ENCODE results near the gene RAB32.
"Not testable (repeated sequence)": the region's sequence is repeated elsewhere in the genome, so short reads cannot be mapped to it uniquely, and the experiment has no call there.

Gene RAB32

GRCh38 chr6:146543211-146543939 is at the start of gene RAB32:
RAB32 (plus strand) TSS chr6:146543833; CDS start chr6:146543872, 39 bp downstream.
- DNase-seq: peak; percentile 35

DNA sequence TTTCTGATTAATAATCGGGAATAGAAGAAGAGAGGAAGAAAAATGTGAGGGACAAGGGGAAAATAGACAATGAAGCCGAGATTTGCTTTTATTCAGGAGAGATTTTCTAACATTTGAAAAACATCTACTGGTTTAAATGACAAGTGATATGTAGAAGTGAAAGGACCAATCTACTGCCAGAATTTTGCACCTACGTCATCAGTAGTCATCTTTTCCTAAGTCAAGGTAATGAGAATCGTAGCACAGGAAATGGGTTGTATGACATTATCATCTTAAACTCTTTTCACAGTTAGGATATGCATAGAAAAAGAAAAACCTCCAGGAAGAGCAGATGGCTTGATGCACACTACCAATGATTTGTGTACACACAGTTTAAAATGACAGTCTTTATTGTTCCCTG is 45.3 kb upstream of the RAB32 start:
- no peak for DNase-seq

- DNase-seq: no peak
These were observed 40.5 kb upstream of the RAB32 start for GRCh38 chr6:146503096-146503495.

DNA sequence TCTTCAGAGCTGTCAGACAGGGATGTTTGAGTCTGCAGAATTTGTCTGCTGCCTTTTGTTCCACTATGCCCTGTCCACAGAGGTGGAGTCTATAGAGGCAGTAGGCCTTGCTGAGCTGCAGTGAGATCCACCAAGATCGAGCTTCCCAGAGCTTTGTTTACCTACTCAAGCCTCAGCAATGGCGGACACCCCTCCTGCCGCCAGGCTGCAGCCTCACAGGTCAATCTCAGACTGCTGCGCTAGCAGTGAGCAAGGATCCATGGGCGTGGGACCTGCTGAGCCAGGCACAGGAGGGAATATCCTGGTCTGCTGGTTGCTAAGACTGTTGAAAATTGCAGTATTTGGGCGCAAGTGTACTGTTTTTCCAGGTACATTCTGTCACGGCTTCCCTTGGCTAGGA is 28.4 kb upstream of the RAB32 start:
- no peak for DNase-seq

DNA sequence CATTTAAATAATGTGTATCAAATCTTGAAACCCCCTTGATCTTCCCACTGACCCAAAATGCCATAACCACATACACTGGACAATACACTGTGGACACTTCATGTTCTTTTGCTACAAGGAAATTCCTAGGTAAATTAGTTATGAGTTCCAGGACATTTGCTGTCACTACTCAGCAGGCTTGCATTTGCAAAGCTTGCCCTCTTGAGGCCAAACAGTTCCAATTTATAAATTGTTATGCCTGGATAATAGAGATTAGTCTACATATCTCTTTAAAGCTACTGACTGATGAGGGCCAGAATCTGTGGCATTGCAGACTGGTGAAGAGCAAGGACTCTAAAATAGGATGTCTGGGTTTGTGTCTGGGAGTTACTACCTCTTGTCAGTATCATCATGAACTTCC is 17.4 kb upstream of the RAB32 start:
- no peak for DNase-seq

- no peak for DNase-seq
These were observed 10.9 kb upstream of the RAB32 start for GRCh38 chr6:146532702-146533101.

- DNase-seq: no peak
These were observed 787 bp upstream of the RAB32 start for GRCh38 chr6:146542881-146543210.

- peak; percentile 3 for DNase-seq
These were observed 445 bp downstream of the RAB32 start for GRCh38 chr6:146543940-146544615.

GRCh38 chr6:146544616-146545182 is 1.1 kb downstream of the RAB32 start:
- no peak for DNase-seq

GRCh38 chr6:146545581-146545980 is 1.9 kb downstream of the RAB32 start:
- DNase-seq: no peak

DNA sequence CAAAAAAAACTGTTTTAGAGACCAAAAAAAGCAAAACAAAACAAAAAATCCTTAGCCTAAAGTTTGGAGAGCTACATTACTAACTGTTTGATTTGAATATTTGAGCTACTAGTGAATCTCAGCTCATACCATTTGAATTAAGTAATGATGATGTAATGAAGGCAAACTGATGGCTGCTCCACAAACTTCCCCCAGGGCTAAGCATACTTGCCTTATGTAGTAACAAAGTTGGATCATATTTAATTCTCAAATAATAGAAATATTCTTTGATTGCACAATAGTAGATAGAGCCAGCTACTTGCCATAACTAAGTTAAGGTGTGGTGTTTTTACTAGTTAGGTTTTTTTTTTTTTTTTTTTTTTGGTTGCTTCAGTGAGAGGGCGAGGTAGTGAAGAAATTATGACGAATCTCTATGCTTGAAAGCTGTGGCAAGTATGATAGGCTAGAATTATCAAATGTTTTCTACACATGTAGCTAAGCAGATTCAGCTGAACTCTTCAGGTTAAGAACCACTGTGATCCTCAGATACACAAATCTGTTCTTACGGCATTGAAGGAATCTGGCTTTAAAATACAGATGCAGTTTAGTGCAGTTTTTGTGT is 2.9 kb downstream of the RAB32 start:
- no peak for DNase-seq

DNA sequence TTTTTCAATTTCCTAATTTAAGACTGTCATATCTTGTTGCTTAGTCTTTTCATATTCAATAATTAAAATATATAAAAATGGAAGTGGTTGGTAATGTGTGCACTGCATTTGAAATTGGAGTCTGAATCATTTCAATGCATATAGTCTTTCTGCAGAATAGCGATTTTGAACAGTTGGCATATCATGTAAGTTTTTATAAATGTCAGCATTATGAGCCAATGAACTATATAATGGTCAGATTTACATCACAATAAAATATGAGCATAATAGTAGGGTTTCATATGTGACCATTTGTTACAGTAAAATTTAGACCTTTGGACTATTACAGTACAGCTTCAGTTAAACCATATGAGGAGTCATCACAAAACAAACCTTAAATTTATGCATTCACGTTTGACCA is 4.3 kb downstream of the RAB32 start:
- DNase-seq: no peak

DNA sequence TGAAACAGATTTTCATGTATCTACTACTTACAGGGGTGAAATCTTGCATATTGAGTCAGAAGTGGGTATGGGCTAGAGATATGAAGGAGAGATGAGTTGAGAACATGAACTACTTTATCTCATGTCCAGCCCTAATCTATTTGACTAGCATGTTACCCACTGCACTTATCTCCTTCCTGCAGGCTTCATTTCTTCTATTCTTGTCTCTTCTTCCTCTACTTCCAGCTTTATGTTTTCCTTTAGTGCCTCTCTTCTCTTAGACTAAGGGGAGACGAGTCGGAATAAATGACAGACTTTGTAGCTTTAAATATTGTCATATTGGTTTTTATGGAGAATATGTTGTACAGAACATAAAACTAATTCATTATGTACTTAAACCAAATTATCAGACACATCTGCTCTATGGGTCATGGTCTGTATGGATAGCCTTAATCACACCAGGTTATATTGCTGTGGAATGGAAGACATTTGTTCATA is 5.3 kb downstream of the RAB32 start:
- DNase-seq: no peak

- DNase-seq: no peak
These were observed 7.3 kb downstream of the RAB32 start for GRCh38 chr6:146550911-146551310.

- no peak for DNase-seq
These were observed 7.9 kb downstream of the RAB32 start for GRCh38 chr6:146551545-146551944.

GRCh38 chr6:146553377-146554135 is 9.9 kb downstream of the RAB32 start:
- no peak for DNase-seq

DNA sequence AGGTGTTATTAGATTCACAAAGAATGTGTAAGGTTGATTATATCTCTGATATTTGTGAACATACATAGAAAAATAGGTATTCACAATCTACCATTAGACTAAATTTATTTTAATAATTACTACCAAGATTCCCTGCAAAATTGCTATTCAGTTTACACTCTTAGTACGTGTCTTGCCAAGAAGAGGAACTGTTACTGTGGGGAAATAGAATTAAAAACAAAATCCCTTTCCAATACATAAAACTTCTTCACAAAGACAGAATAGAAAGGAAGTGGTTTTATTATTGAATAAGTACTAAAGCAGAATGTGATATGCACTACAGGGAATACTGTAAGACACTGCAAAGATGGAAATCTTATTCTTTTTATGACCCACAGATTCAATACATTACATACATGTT is 17.0 kb downstream of the RAB32 start:
- DNase-seq: no peak

DNA sequence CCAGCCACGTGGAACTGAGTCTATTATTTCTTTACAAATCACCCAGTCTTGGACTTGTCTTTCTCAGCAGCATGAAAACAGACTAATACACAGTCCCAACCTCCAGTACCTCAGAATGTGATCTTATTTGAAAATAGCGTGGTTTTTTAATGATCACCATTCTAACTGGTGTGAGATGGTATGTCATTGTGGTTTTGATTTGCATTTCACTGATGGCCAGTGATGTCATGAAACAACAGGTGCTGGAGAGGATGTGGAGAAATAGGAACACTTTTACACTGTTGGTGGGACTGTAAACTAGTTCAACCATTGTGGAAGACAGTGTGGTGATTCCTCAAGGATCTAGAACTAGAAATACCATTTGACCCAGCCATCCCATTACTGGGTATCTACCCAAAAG is 23.0 kb downstream of the RAB32 start:
- not testable (repeated sequence) for DNase-seq

DNA sequence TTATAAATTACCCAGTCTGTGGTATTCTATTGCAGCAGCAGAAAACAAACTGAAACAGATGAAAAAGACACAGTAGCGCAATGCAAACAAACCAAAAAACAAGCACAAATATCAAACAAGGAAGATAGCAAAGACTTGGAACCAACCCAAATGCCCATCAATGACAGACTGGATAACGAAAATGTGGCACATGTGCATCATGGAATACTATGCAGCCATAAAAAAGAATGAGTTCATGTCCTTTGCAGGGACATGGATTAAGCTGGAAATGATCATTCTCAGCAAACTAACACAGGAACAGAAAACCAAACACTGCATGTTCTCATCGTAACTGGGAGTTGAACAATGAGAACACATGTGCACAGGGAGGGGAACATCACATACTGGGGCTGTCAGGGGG is 25.0 kb downstream of the RAB32 start:
- DNase-seq: not testable (repeated sequence)

GRCh38 chr6:146574211-146574610 is 30.6 kb downstream of the RAB32 start:
- no peak for DNase-seq

DNA sequence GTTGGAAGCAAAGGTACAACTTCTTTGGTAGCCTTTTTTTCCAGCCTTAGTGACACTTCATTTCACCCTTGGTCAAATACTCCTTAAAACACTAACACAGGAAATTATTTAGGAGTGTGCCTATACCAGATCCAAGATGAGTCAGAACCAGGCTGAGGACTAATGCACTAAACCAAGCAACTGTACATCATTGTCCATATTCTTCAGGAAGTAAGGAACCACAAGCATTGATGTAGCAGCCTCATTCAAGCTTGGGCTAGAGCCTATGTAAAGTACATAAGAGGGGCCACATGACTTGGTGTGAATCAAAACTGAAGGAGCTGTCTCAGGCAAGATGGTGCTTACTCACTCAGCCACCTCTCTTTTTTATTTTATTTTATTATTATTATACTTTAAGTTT is 34.4 kb downstream of the RAB32 start:
- no peak for DNase-seq

GRCh38 chr6:146581968-146582367 is 38.3 kb downstream of the RAB32 start:
- DNase-seq: no peak

GRCh38 chr6:146582857-146583256 is 39.2 kb downstream of the RAB32 start:
- DNase-seq: no peak

All from stimulated activated CD4-positive, alpha-beta T cell treated with anti-CD3 and anti-CD28 coated beads, Interleukin-15, amount 100 ng/mL, for 24 hours (primary cell).